Pancreas (tissue), 10 donors: ENCODE measurements around the gene HS3ST1. TPM values are rescaled to one million over a fixed set of nuclear protein-coding genes. Genes with fewer than 3 reads are reported as not detected.
A peak's percentile ranks its signal among the peaks of the same experiment; 100 is the strongest.

Experiments used
- ATAC-seq, 4 donors: fragments of 200-7000 bp; cut with Tn5 transposase; one replicate each; pipeline versions ENCODE4 v1.8.0 to v1.9.1; 2020; ENCODE audit warnings: mild to moderate bottlenecking in 4 of 4, moderate library complexity in 4 of 4
- DNase-seq, 6 donors: peaks; one replicate each; pipeline ENCODE4 v3.0.0-alpha.2; 2020
- FAIRE-seq: peaks from 2 replicates; lab custom pipeline; 2012; peaks lifted over from hg19 to GRCh38; lab: Jason Lieb, UNC
- H3K27ac ChIP-seq, 4 donors: fragments of 200-600 bp; sonication (generic); 1 replicate in 3 of 4; 2 replicates in 1 of 4; pipeline versions ENCODE4 v1.5.0 to v1.8.0; 2020
- H3K27me3 ChIP-seq, 4 donors: fragments of 200-600 bp; one replicate each; pipeline ENCODE4 v1.8.0; 2021
- H3K36me3 ChIP-seq, 3 donors: fragments of 200-600 bp; sonication (generic) in 1 of 3; one replicate each; pipeline versions ENCODE4 v1.5.0 to v1.8.0; 2020 to 2021
- H3K4me1 ChIP-seq, 3 donors: fragments of 200-600 bp; one replicate each; pipeline ENCODE4 v1.8.0; 2021
- H3K4me3 ChIP-seq, 4 donors: fragments of 200-600 bp; sonication (generic) in 2 of 4; one replicate each; pipeline versions ENCODE4 v1.5.0 to v1.8.0; 2020 to 2021
- H3K9me3 ChIP-seq, 4 donors: fragments of 200-600 bp; one replicate each; pipeline ENCODE4 v1.8.0; 2021
- CTCF ChIP-seq, 4 donors: fragments of 200-600 bp; sonication (generic) in 3 of 4; IDR thresholded peaks; one replicate each; pipeline versions ENCODE4 v1.5.0 to v1.8.0; 2021; ENCODE audit warnings: antibody characterized with exemption in 4 of 4
- WGBS, 2 donors: extraction: QIAGEN DNeasy Blood & Tissue Kit; methylation state at CpG; one replicate each; pipeline ENCODE4 v1.1.7; 2013; 5-methylcytosine and 5-hydroxymethylcytosine counted together
- intact Hi-C, 3 donors: fragments of 100-400 bp; cut with DNase I; formaldehyde crosslinking; loops; one replicate each; pipeline versions ENCODE4 v1.11.1 to v1.14.2; 2022
- polyA plus RNA-seq, 2 donors: library from polyadenylated mRNA; stranded (reverse); fragments of 200-250 nt; gene quantifications; one replicate each; pipeline ENCODE4 v1.2.3, GENCODE V29; 2013
- total RNA-seq, 6 donors: library from RNA; stranded (reverse); fragmentation: NEBNext Ultra II Directional in 4 of 6; extraction: Animal tissue kit (Norgen Biotek cat#: 25700) in 4 of 6; gene quantifications; one replicate each; pipeline versions ENCODE4 v1.2.1 to v1.2.4, GENCODE V29; 2021 to 2023
- donor health status: healthy with polysubstance abuse.
- donor health status: DM: no; HTN: no; CAD: no; lungs with moderate emphysema.
- donor health status: DM: no; HTN: no; CAD: no.
- donor health status: control.
- donor health status: control.
- donor health status: Bipolar disorder and iron deficiency.
- donor health status: DM: yes; HTN: yes; CAD: no.
- donor health status: DM: no; HTN: no; CAD: no.
- donor health status: DM: no; HTN: no; CAD: no.
- donor health status: DM: yes; HTN: yes; CAD: no.

HS3ST1 gene
- total and polyA plus RNA-seq, 8 donors: 0.16 to 2.1 (median 0.49) TPM

- H3K27me3 ChIP-seq: no peaks in the 10 kb centered on the region
- no peak overlapping the region for H3K4me3 ChIP-seq
- no peaks in the 10 kb centered on the region for H3K4me1 ChIP-seq
- WGBS, 2 donors: 46 to 55% methylated on average over 3 of the region's 3 CpGs
- intact Hi-C loops: no loop called here
- FAIRE-seq (no peak), ATAC-seq (no peak), DNase-seq (no peak)
- TF ChIP-seq CTCF (IDR thresholded peaks at IDR 0.05): no peak
- no peak overlapping the region for H3K27ac ChIP-seq
- H3K36me3 ChIP-seq: no peaks in the 10 kb centered on the region
- no peaks in the 10 kb centered on the region for H3K9me3 ChIP-seq
Observed at GRCh38 chr4:11471046-11471441, 42.4 kb upstream of the HS3ST1 start.

GRCh38 chr4:11470438-11471045 is 41.8 kb upstream of the HS3ST1 start:
- Histone ChIP-seq H3K27ac (no peak overlapping the region), H3K9me3 (no peaks in the 10 kb centered on the region), H3K36me3 (no peaks in the 10 kb centered on the region), H3K4me3 (no peak overlapping the region), H3K27me3 (no peaks in the 10 kb centered on the region), H3K4me1 (no peaks in the 10 kb centered on the region)
- DNase-seq: no peak
- FAIRE-seq: no peak
- ATAC-seq: peak in 1 of 4 donors; percentile 51
- intact Hi-C loops: no loop called here
- 40 to 53% methylated on average over 4 of the region's 4 CpGs for WGBS, 2 donors
- TF ChIP-seq CTCF (IDR thresholded peaks at IDR 0.05): no peak

- 62 to 67% methylated on average over 8 of the region's 8 CpGs for WGBS, 2 donors
- no peak for FAIRE-seq
- H3K4me1 ChIP-seq: no peaks in the 10 kb centered on the region
- TF ChIP-seq CTCF (IDR thresholded peaks at IDR 0.05): no peak
- ATAC-seq: peak in 1 of 4 donors; percentile 20
- no peaks in the 10 kb centered on the region for H3K36me3 ChIP-seq
- DNase-seq: no peak
- H3K9me3 ChIP-seq: no peaks in the 10 kb centered on the region
- intact Hi-C loops: no loop called here
- no peak overlapping the region for H3K4me3 ChIP-seq
- H3K27ac ChIP-seq: no peak overlapping the region
- H3K27me3 ChIP-seq: no peaks in the 10 kb centered on the region
Observed at GRCh38 chr4:11469650-11470437, 41.1 kb upstream of the HS3ST1 start.

GRCh38 chr4:11468901-11469300 is 40.2 kb upstream of the HS3ST1 start:
- no peaks in the 10 kb centered on the region for H3K9me3 ChIP-seq
- no peak for TF ChIP-seq CTCF (IDR thresholded peaks at IDR 0.05)
- DNase-seq: no peak
- no peaks in the 10 kb centered on the region for H3K27me3 ChIP-seq
- H3K36me3 ChIP-seq: no peaks in the 10 kb centered on the region
- WGBS, 2 donors: 31 to 33% methylated on average over 4 of the region's 4 CpGs
- no peak overlapping the region for H3K4me3 ChIP-seq
- ATAC-seq: peak in 2 of 4 donors; percentile 23 to 60
- no peak overlapping the region for H3K27ac ChIP-seq
- H3K4me1 ChIP-seq: no peaks in the 10 kb centered on the region
- FAIRE-seq: no peak
- intact Hi-C loops: no loop called here

GRCh38 chr4:11467931-11468330 is 39.2 kb upstream of the HS3ST1 start:
- no peaks in the 10 kb centered on the region for H3K4me1 ChIP-seq
- H3K36me3 ChIP-seq: no peaks in the 10 kb centered on the region
- intact Hi-C loops: no loop called here
- ATAC-seq (no peak), DNase-seq (no peak), FAIRE-seq (no peak)
- TF ChIP-seq CTCF (IDR thresholded peaks at IDR 0.05): no peak
- no peaks in the 10 kb centered on the region for H3K9me3 ChIP-seq
- no peak overlapping the region for H3K27ac ChIP-seq
- H3K4me3 ChIP-seq: no peak overlapping the region
- no peaks in the 10 kb centered on the region for H3K27me3 ChIP-seq
- WGBS, 2 donors: 62 to 66% methylated on average over 2 of the region's 2 CpGs
